ENCODE measurements around the gene GATA3.

GATA3 gene

DNA sequence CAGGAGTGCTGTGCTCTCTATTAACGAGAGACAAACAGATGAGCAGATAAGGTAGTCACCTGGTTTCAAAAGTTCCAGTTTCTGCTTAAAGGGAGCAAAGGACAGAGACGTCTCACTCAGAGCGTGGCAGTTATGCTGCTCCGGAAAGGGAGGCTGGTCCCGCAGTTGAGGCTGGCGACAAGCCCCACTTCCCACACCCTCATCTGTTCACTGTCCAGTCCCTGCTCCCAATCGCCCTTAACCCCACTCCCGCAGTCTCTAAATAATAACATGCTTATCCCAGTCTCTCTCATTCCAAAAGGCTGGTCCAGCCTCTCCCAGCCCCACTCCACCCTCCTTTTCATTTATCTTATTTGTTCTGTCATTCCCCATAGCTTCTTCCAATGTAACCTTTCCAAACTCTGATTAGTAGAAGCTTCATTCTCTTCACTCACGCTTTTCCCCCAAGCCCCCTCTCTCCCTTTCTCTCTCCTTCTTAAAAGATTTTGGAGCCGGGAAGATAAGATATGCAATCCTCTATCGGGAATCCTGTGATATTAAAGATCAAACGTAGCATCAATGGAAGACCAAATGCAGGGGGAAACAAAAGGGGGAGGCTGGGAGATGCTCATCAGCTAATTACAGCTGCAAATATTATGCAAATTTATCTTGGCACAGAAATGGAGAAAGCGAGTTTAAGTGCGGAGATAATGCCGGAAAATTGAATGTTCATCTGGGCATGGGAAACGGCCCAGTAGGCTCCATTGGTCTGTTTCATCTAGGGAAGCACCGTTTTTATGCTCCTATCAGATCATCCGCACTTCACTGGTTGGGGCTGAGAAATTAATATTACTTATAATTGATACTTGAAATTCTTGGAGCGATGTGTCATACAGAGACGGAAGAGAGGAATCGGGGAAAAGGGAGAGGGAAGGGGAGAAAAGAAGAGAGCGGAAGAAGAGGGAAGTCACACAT, 16.3 kb upstream of the GATA3 start:
- ATAC-seq (ENCODE audit: low read depth) (no peak), DNase-seq (ENCODE audit: low spot score) (no peak)
- H3K4me1 ChIP-seq (ENCODE audit: insufficient read depth, poor library complexity, severe bottlenecking) = no peaks in the 10 kb centered on the region

DNA sequence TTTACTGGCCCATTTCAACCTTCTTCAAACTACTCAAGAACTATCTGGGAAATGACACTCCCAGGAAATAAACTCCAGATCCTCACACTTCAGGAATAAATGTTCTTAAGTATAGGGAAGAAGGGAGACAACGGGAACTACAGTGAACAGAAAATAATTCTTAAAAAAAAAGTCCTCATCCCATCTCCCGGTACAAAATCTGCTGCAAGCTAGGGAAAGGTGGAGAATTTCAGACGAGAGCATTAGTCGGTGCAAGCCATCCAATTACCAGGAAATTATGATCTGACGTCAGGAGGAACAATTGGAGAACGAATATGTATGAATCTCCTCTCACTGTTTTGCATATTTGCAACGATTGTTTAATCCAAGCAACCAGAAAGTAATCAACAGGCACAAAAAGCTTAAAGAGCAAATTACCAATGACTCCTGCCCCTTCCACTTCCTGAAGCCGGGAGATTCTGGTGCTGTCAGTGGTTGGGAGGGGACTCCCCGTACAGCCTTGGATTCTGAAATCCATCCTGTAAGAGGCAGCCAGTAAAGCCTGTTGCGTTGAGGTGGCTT, 15.1 kb upstream of the GATA3 start:
- TF ChIP-seq CTCF (IDR thresholded peaks at IDR 0.05; ENCODE audit: poor library complexity, severe bottlenecking) = no peak
- peaks cover 43% of the 10 kb centered on the region for H3K27me3 ChIP-seq (ENCODE audit: insufficient read depth, poor library complexity, severe bottlenecking)

More for the DNA sequence above, 16.3 kb upstream of the GATA3 start:
- Histone ChIP-seq H3K9me3 (ENCODE audit: severe bottlenecking) (no peaks in the 10 kb centered on the region), H3K27me3 (ENCODE audit: insufficient read depth, poor library complexity, severe bottlenecking) (peaks cover 53% of the 10 kb centered on the region), H3K36me3 (ENCODE audit: low read depth) (no peaks in the 10 kb centered on the region), H3K4me3 (ENCODE audit: severe bottlenecking) (no peak overlapping the region), H3K27ac (ENCODE audit: poor library complexity, severe bottlenecking) (no peak overlapping the region)
- no peak for TF ChIP-seq CTCF (IDR thresholded peaks at IDR 0.05; ENCODE audit: poor library complexity, severe bottlenecking)

DNA sequence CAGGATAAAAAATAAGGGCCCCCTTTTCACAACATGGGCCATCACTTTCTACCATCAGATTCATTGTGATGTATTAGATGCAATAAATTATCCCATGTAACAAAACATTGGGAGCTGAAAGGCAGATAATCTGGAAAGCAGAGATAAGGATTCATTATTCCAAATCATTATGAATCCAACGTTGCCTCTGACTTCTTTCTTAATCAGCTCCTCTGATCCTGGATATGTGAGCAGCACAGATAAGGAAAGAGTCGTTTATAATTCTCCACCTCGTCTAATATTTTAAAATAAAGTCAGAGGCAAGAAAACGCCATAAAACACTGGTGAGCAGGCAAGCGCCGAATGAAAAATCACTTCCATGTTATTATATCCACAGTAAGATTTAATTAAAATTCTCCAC, 13.8 kb upstream of the GATA3 start:
- DNase-seq (ENCODE audit: low spot score) = no peak
- H3K27ac ChIP-seq (ENCODE audit: poor library complexity, severe bottlenecking) = no peak overlapping the region
- no peaks in the 10 kb centered on the region for H3K36me3 ChIP-seq (ENCODE audit: low read depth)
- no peaks in the 10 kb centered on the region for H3K4me1 ChIP-seq (ENCODE audit: insufficient read depth, poor library complexity, severe bottlenecking)
- no peak for ATAC-seq (ENCODE audit: low read depth)
- no peaks in the 10 kb centered on the region for H3K9me3 ChIP-seq (ENCODE audit: severe bottlenecking)
- peaks cover 35% of the 10 kb centered on the region for H3K27me3 ChIP-seq (ENCODE audit: insufficient read depth, poor library complexity, severe bottlenecking)
- H3K4me3 ChIP-seq (ENCODE audit: severe bottlenecking) = no peak overlapping the region
- no peak for TF ChIP-seq CTCF (IDR thresholded peaks at IDR 0.05; ENCODE audit: poor library complexity, severe bottlenecking)

More for the DNA sequence above, 15.1 kb upstream of the GATA3 start:
- Histone ChIP-seq H3K4me1 (ENCODE audit: insufficient read depth, poor library complexity, severe bottlenecking) (no peaks in the 10 kb centered on the region), H3K4me3 (ENCODE audit: severe bottlenecking) (no peak overlapping the region), H3K9me3 (ENCODE audit: severe bottlenecking) (no peaks in the 10 kb centered on the region), H3K36me3 (ENCODE audit: low read depth) (no peaks in the 10 kb centered on the region), H3K27ac (ENCODE audit: poor library complexity, severe bottlenecking) (no peak overlapping the region)
- ATAC-seq (ENCODE audit: low read depth) (no peak), DNase-seq (ENCODE audit: low spot score) (no peak)

GRCh38 chr10:8041284-8041991, 13.1 kb upstream of the GATA3 start:
- H3K9me3 ChIP-seq (ENCODE audit: severe bottlenecking) = no peaks in the 10 kb centered on the region
- peaks cover 29% of the 10 kb centered on the region for H3K27me3 ChIP-seq (ENCODE audit: insufficient read depth, poor library complexity, severe bottlenecking)
- DNase-seq (ENCODE audit: low spot score) = no peak
- H3K4me1 ChIP-seq (ENCODE audit: insufficient read depth, poor library complexity, severe bottlenecking) = no peaks in the 10 kb centered on the region
- TF ChIP-seq CTCF (IDR thresholded peaks at IDR 0.05; ENCODE audit: poor library complexity, severe bottlenecking) = no peak
- no peak for ATAC-seq (ENCODE audit: low read depth)
- H3K36me3 ChIP-seq (ENCODE audit: low read depth) = no peaks in the 10 kb centered on the region
- no peak overlapping the region for H3K4me3 ChIP-seq (ENCODE audit: severe bottlenecking)
- H3K27ac ChIP-seq (ENCODE audit: poor library complexity, severe bottlenecking) = no peak overlapping the region

Measured in RWPE2 (cell line).